GM21367 (cell line): ENCODE results near the gene TUBA1B.
"Not testable (repeated sequence)": the region's sequence is repeated elsewhere in the genome, so short reads cannot be mapped to it uniquely, and the experiment has no call there.

Experiments used
- ATAC-seq: cut with Tn5 transposase; IDR thresholded peaks from one replicate; pipeline ENCODE4 v1.9.1; 2021; ENCODE audit not compliant: unreplicated experiment

Gene TUBA1B

DNA sequence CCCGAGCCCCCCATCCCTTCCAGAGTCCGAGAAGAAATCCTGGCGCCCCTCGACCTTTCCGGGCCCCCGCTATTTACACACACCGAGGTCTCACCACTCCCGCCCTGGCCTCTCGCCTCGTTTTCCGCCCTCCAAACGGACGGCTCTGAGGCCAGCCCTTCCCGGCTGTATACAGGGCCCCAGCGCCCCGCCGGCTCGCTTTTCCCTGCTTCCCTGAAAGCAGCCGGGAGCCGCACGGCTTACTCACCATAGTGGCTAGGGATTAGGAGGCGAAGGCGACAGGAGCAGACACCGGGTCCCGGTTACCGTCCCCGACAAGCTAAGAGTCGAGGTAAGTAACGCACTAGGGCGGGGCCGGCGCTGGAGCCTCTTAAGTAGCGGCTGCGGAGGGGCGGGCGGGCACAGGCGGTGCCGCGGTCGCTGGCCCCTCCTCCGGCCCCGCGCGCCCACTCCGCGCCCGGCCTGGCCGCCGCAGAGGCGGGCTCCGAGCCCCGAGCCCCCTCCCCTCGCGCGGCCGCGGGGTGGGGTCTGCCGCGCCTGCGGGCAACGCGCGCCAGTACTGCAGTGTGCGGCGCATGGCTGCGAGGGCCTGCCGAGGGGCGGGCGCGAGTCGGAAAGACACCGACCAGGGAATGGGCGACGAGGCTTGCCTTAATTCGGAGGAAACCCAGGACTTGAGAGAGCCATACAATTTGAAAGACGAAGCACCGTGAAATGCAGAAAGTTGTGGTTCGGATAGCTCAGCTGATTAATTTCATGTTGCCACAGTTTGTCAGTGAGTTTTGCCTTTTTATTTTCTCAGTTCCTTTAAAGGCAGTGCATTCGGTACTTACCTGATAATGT is at the start of gene TUBA1B:
Gene TUBA1B, minus strand, starts transcription at position 345 of the 843 bp plus-strand sequence. Its CDS starts 95 bp downstream, at position 250.
- peak; percentile 58 for ATAC-seq

DNA sequence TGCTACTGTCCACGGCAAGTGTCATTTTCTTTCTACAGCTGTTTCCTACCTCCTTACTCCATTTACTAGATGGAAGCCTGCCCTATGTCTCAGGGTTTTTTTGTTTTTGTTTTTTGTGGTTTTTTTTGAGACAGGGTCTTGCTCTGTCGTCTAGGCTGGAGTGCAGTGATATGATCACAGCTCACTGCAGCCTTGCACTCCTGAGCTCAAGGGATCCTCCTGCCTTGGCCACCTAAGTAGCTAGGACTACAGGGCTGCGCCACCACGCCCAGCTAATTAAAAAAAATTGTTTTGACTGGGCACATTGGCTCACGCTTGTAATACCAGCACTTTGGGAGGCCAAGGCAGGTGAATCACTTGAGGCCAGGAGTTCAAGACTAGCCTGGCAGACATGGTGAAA is 43.0 kb upstream of the TUBA1B start:
- no peak for ATAC-seq

DNA sequence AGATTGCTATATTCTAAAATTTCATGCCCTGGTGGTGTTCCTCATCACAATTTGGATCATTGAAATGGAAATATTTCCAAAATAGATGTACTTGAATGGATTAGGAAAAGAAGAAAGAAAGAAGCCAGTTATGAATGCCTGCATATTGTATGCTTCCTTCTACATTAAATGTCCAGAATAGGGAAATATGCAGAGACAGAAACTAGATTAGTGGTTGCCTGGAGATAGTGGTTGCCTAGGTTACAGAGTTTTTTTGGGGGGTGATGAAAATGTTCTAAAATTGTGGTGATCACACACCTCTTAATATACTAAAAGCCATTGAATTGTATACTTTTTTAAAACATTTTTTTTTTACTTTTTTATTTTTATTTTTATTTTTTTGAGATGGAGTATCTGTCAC is 39.7 kb upstream of the TUBA1B start:
- ATAC-seq = no peak

DNA sequence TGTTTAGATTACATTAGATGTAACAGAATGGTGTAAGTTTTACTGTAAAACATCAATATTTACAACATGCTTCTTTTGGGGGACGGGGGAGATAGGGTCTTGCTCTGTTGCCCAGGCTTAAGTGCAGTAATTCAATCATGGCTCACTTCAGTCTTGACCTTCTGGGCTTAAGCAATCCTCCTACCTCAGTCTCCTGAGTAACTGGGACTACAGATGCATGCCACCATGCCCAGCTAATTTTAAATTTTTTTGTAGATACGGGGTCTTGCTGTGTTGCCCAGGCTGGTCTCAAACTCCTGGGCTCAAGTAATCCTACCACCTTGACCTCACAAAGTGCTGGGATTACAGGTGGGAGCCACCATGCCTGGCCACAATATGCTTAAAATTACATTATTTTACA is 33.9 kb upstream of the TUBA1B start:
- ATAC-seq = no peak

DNA sequence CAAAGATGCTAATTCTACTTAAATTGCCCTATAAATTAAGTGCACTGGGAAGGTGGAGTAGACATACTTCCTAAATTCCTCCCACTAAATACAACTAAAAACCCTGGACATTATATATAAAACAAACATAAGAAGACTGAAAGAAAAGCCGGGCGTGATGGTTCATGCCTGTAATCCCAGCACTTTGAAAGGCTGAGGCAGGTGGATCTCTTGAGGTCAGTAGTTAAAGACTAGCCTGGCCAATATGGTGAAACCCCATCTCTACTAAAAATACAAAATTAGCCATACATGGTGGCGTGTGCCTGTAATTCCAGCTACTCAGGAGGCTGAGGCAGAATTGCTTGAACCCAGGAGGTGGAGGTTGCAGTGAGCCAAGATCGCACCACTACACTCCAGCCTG is 30.7 kb upstream of the TUBA1B start:
- not testable (repeated sequence) for ATAC-seq

DNA sequence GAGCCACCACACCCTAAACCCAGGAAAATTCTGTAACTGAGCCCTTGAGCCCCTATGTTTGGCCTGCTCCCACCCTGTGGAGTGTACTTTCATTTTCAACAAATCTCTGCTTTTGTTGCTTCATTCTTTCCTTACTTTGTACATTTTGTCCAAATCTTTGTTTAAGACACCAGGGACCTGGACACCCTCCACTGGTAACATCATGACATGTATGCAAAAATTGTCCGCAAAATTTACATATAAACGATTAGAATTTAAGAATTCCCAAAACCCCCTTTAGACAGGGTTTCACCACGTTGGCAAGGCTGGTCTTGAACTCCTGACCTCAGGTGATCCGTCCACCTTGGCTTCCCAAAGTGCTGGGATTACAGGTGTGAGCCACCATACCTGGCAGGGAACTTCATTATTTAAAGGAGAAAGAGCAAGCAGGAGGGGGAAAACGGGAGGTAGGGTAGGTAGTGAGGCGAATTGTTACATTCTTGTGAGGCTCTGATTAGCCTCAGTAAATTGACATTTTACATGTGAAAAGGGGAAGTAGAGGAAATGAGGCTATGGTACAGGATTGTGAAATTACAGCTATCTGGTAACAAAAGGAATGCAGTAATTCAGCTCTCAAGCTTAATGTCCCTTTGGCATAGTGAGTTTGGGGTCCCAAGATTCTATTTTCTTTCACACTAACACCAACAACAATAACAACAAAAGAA is 30.0 kb upstream of the TUBA1B start:
- no peak for ATAC-seq

DNA sequence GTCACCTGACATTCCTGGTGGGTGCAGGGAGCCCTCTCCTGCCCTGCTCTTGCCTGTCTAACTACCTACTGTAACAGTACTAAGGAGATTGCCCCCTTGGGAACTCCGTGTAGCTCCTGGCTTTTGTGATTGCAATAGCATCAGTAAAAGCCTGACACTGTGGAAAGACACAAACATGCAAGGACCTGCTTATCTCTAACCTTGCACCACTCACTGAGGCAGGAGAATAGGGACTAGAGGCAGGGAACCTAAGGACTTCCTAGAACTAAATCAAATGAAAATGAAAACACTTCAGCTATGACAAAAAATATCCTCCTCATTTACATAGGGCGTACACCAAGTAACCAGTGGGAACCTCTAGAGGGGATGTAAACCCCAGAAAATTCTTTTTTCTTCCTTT is 29.2 kb upstream of the TUBA1B start:
- ATAC-seq = no peak

DNA sequence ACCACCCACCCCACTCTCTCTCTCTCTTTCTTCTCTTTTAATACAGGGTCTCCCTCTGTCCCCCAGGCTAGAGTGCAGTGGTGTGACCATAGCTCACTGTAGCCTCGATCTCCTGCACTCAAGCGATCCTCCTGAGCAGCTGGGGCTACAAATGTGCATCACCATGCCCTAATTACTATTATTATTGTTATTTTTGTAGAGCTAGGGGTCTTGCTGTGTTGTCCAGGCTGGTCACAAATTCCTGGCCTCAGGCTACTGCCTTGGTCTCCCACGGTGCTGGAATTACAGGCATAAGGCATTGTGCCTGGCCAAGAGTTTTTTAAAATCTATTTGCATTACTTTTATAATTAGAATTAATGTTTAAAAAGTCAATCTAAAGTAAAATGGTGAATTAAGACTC is 23.0 kb upstream of the TUBA1B start:
- no peak for ATAC-seq

DNA sequence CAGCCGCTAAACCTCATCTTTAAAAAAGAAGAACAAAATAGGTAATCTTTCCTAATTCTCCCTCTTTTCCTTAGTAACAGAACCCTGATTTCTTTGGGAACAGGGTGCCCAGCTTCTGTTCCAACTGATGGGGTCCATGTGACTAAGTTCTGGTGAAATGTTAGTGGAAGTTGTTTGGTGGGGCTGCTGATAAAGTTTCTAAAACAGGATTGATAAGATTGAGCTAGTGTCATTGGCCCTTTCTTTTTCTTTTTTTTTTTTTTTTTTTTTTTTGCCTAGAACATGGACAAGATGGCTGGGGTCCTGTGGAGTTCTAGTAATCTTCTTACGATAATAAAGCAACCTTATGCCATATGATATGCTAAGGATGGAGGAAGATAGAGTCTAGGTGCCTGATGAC is 16.2 kb upstream of the TUBA1B start:
- ATAC-seq = no peak

DNA sequence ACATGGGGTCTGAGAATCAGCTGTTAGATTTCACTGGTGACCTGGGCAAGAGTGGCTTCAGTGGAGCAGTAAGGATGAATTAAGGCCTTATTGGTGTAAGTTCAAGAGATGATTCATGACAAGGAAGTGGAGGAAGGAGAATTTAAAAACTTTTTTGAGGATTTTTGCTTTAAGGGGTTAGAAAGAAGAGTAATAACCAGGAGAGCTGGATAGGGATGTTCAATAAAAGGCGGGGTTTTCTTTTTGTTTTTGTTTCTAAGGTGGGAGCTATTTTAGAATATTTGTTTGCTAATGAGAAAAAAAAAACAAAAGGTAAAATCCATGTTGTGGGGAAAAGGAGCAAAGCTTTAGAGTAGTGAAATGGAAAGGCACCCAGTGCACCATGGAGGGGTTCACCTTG is 15.2 kb upstream of the TUBA1B start:
- ATAC-seq = no peak

DNA sequence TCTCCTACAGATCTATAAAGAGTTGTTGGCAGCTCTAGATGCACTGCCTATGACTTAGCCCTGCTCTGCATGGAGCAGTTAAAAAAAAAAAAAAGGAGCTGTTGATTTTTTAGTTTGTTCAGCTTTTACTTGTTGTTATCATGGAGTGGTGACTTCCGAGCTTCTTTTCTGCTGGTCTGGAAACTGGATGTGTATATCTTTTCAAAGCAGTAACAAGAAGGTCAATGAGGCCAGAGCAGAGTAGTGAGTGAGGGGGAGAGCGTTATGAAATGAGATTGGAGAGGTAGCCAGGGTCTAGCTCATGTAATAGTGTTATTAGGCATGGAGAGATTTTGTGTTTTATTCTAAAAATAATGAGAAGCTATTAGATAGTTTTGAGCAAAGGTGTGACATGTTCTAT is 13.2 kb upstream of the TUBA1B start:
- no peak for ATAC-seq

DNA sequence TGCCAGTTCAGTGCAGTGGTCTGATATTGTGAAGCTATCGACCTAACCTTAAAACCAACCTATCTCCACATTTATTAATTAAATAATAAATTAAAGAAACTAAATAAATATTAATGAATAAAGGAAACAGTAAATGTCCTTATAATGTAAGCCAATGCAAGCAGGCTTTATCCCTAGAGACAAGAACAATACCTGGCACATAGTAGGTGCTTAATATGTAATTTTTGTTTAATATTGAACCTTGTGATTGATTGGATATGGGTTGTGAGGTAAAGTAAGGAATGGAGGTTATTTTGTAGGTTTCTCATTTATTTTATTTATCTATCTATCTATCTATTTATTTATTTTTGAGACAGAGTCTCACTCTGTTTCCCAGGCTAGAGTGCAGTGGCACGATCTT is 7.8 kb upstream of the TUBA1B start:
- no peak for ATAC-seq

DNA sequence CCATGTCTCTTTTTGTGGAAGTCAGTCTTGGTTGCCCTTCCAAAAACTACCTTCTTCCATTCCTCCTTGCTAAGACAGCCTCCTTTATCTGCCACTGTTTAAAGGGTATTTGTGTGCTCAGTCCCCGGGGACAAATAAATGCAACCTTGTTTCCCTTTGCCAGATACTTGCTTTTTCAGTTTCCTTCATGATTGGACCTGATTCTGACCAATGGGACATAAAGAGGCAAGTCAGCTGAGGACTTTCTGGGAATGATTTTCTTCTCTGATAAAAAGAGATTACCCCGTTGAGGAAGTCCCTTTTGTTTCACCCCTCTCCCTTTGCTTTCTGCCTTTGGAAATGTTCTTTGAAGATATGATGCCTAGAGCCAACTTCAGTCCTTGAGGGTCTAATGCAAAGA is 7.4 kb upstream of the TUBA1B start:
- ATAC-seq = no peak

DNA sequence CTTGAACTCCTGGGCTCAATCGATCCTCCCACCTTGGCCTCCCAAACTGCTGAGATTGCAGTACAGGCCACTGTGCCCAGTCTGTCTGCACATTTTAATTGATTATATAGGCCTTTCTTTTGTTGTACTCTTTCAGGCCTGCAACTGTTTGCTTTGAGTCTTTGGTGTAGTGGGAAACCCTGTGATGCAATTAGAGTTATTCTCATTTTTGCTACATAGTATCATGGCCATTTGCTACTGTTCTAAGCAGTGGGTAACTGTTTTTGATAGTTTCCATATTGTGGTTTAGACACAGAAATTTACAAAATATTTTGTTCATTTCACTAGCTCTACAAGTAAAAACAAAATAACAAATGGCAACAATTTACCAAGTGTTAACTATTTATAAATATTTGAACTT is 6.3 kb upstream of the TUBA1B start:
- no peak for ATAC-seq

DNA sequence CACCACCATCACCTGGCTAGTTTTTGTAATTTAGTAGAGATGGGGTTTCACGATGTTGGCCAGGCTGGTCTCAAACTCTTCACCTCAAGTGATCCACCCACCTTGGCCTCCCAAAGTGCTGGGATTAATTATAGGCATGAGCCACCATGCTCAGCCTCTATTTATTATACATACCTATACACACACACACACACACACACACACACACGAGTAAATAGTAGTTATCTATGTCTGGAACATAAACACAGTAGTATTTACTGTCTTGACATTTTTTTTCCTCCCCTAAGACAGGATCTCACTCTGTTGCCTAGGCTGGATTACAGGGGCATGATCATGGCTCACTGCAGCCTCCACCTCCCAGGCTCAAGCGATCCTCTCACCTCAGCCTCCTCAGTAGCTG is 5.8 kb upstream of the TUBA1B start:
- not testable (repeated sequence) for ATAC-seq

DNA sequence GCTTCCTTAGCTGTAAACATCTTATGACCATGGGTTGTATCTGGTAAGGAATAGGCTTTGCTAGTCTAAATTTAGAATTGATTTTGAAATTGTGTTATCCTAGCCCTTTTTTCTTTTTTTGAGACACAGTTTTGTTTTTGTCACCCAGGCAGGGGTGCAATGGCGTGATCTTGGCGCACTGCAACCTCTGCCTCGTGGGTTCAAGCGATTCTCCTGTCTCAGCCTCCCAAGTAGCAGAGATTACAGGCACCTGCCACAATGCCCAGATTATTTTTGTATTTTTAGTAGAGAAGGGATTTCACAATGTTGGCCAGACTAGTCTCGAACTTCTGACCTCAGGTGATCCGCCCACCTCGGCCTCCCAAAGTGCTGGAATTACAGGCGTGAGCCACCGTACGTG is 2.4 kb upstream of the TUBA1B start:
- no peak for ATAC-seq

DNA sequence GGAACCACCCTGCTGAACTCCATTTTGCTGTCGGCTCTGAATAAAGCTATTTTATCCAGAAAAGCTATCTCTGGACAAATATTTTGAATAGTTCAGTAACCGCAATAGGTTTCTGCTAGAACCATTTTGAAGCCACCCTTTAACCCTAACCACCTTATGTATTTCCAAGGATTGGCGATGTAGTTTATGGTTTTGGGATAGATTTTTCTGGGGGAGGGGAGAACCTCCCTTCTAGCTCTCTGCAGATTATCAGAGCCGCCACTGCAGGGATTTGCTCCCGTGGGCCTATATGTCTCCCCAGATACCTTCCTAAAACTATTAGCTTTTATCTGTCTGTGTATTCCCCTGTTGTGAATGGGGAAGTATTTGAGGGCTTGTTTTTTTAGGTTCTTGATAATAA is 1.8 kb upstream of the TUBA1B start:
- ATAC-seq = no peak

DNA sequence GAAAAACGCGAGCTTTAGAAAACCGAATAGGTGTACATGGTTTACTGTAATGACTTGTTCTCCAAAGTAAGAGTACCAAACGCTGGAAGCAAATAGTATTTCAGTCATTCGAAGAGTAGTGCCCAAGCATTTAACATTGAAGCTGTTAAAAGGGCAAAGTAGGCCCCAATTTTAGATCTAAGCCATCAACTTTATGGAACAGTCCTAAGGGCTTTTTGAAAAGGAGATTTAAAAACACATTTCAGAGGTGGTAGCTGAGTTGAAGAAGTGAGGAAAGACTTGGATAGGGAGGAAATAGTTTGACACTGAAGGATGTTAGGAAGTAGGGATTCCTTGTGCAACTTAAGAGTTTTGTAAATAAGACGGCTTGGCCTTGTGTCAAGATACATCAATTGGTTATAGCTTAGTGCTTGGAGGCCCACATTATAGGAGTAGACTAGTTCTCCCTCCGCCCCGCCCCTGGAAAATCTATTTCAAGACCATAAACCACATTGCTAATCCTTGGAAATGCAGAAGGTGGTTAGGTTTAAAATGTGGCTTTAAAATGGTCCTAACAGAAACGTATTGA is 783 bp upstream of the TUBA1B start:
- ATAC-seq = peak; percentile 4

DNA sequence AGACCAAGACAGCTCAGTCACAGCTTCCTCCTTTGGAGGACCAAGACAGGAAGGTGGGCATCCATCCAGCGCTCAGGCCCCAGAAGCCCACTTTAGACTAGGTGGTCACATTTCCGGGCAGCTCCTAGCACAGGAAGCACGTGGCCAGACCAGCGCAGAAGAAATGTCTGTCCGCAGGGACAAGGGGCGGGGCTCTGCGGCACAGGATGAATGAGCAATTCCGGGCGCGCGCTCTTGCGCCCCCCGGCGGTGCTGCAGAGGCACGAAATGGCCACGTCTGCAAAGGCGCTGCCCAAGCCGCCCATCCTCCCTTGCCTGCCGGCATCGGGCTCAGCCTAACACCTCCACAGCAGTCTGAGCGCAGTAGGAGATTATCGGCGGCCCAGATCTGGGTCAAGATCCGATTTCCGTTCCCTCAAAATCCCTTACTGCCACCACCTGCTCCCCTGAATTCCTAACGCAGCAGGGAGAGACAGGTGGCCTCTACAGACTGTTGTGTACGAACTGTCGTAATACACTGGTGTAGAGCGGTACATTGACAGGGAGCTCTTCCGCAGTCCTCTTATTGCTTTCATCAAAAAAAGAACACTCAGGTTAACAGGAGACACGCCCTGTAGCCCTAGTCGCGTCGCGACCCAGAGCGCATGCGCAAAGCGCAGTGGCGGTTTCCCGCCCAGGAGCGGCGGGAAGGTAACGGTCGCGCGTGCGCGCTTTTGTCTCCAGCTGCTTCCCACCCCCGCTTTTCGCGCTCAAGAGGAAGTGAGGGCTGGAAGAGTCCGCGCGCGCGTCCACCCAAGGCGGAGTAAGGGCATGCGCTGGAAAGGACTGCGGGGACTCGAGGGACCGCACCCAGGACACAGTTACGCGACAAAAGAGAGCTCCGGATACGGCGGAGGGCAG is 794 bp downstream of the TUBA1B start:
- ATAC-seq = peak; percentile 40

DNA sequence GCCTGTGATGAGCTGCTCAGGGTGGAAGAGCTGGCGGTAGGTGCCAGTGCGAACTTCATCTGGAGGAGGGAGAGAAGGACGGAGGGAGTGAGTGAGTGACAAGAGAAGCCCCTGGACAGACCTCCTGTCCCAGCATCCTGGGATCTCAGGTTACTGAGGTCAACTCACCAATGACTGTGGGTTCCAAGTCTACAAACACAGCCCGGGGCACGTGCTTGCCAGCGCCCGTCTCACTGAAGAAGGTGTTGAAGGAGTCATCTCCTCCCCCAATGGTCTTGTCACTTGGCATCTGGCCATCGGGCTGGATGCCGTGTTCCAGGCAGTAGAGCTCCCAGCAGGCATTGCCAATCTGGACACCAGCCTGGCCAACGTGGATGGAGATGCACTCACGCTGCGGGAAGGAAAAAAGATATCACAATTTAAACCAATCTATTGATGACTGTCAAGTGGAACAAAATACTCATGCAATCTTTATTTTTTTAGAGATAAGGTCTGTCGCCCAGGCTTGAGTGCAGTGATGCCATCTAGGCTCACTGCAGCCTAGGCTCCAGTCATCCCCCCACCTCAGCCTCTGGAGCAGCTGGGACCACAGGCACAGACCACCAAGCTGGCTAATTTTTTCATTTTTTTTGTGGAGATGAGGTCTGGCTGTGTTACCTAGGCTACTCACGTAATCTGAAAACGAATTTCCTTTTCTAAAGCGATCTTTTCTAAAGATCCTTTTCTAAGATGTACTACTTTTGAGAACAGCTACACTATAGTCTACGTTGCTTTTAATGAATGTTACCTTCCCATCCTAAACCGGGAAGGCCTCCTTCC is 1.7 kb downstream of the TUBA1B start:
- ATAC-seq = no peak
